ENCODE data around the gene HIGD1A.

HIGD1A gene

DNA sequence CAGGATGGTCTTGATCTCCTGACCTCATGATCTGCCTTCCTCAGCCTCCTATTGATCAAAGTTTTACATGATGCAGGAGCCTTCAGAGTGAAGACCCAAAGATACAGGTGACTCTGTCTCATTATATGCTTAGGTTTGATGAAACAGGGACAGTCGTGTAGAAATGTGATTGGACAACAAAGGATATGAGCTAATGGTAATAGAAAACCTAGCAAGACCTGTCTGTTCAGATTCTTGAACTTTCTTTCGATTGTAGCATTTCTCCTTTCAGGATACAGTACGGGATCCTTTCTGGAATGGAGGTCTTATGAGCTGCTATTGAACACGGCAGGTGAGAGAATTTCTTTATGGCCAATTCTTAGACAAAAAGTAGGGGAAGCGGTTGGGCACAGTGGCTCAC is 4.9 kb upstream of the HIGD1A start, which contains the start of gene ACKR2:
Gene ACKR2 (plus strand): TSS at position 244 of the 400 bp plus-strand sequence. CDS start 55,058 bp downstream, outside the sequence.
- ChIA-PET CTCF (interaction anchor here (1.2 to 1.6 kb wide), 5 partner anchors 10 to 72 kb away, joined by 3 to 4 read pairs (median 4); no protein-coding TSS in a partner anchor), POLR2A (no interaction called here)
- WGBS (ENCODE audit: insufficient coverage) = 100% methylated on average over 3 of the region's 5 CpGs
- H3K9me3 ChIP-seq (ENCODE audit: control extremely low read depth in 1 of 5, control insufficient read depth in 4 of 5, insufficient read depth in 2 of 5, low read depth in 1 of 5, low read length in 4 of 5) = no peaks in the 10 kb centered on the region
- peaks cover 5 to 26% (median 18%) of the 10 kb centered on the region in 4 experiments for H3K4me1 ChIP-seq (ENCODE audit: control extremely low read depth in 1 of 4, control insufficient read depth in 4 of 4, insufficient read depth in 4 of 4, low read length in 3 of 4)
- peaks cover 0 to 3% (median 0%) of the 10 kb centered on the region in 5 experiments for H3K27me3 ChIP-seq (replicated peaks in 2 of 5; ENCODE audit: control insufficient read depth in 4 of 5, insufficient read depth in 5 of 5, low read length in 4 of 5)
- DNase-seq = no peak
- H3K36me3 ChIP-seq (ENCODE audit: control insufficient read depth in 4 of 4, insufficient read depth in 4 of 4, low read length in 3 of 4) = no peaks in the 10 kb centered on the region
- no peak within 1 kb of the TSS for H3K4me3 ChIP-seq (ENCODE audit: control insufficient read depth in 1 of 7, extremely low read depth in 1 of 7, insufficient read depth in 4 of 7, low read depth in 2 of 7, low read length in 6 of 7)
- H3K27ac ChIP-seq (ENCODE audit: insufficient read depth in 1 of 2, low read depth in 1 of 2, low read length in 2 of 2, poor library complexity in 1 of 2, severe bottlenecking in 2 of 2) = no peak within 1 kb of the TSS

DNA sequence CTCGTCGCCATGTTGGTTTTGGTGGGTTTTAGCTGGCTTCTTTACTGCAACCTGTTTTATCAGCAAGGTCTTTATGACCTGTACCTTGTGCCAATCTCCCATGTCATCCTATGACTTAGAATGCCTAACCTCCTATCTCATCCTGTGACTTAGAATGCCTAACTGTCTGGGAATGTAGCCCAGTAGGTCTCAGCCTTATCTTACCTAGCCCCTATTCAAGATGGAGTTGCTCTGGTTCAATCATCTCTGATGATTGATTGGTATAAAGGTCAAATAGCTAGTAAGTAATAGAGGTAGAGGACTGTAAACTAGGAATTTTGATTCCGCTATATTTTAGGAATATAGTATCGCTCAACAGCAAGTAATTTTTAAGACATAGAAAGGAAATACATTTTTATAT is 3.6 kb upstream of the HIGD1A start:
- Histone ChIP-seq H3K27ac (ENCODE audit: insufficient read depth in 1 of 2, low read depth in 1 of 2, low read length in 2 of 2, poor library complexity in 1 of 2, severe bottlenecking in 2 of 2) (no peak overlapping the region), H3K27me3 (replicated peaks in 2 of 5; ENCODE audit: control insufficient read depth in 4 of 5, insufficient read depth in 5 of 5, low read length in 4 of 5) (peaks cover 0 to 3% (median 0%) of the 10 kb centered on the region in 5 experiments), H3K4me1 (ENCODE audit: control extremely low read depth in 1 of 4, control insufficient read depth in 4 of 4, insufficient read depth in 4 of 4, low read length in 3 of 4) (peaks cover 9 to 37% (median 30%) of the 10 kb centered on the region in 4 experiments), H3K9me3 (ENCODE audit: control extremely low read depth in 1 of 5, control insufficient read depth in 4 of 5, insufficient read depth in 2 of 5, low read depth in 1 of 5, low read length in 4 of 5) (no peaks in the 10 kb centered on the region), H3K36me3 (ENCODE audit: control insufficient read depth in 4 of 4, insufficient read depth in 4 of 4, low read length in 3 of 4) (no peaks in the 10 kb centered on the region), H3K4me3 (ENCODE audit: control insufficient read depth in 1 of 7, extremely low read depth in 1 of 7, insufficient read depth in 4 of 7, low read depth in 2 of 7, low read length in 6 of 7) (no peak overlapping the region)
- DNase-seq = no peak
- ChIA-PET CTCF (interaction anchor here (0.8 to 1.5 kb wide), 5 partner anchors 13 to 44 kb away, joined by 3 to 5 read pairs (median 4); no protein-coding TSS in a partner anchor), POLR2A (no interaction called here)
- 100% methylated on average over 2 of the region's 4 CpGs for WGBS (ENCODE audit: insufficient coverage)

DNA sequence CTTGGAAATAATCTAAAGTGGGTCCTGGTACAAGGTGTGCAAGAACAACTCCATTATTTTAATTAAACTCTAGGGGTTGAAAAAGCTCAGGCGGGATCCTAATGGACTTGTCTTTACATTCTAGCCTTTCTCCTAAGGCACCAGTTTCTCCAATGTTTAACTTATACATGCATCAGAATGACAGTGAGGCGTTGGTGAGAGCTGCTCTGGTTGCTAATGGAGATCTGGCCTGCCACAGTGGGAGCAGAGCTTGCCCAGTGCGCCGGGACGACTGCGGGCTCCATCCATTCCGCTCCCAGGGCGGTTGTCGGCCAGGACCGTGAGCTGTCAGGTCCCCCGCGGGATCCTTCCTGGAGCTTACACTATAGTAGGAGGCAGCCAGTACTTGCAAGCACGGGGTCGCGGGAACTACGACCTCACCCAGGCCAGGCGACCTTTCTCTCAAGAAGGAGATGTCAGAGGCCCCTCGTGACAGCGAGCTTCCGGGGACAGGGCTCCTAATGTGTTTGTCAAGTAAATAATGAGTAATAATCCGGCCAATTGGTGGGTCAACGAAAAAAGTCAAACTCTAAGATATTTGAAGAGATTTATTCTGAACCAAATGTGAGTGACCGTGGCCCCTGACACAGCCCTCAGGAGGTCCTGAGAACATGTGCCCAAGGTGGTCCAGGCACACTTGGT is 991 bp upstream of the HIGD1A start:
- POLR2A ChIA-PET = no interaction called here

DNA sequence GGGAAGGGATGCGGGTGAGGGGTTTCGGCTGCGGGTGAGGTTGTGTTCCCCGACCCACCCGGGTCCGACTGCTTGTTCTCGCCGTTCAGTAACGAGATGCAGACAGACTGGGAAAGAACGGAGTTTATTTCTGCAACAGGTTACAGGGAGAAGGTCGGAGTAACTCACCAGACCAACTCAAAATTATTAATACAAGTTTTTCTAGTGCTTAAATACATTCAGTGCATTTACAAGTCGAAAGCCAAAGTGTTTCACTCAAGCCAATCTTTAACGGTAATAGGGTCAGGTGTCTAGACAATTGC is 492 bp upstream of the HIGD1A start:
- ChIA-PET POLR2A (no interaction called here), CTCF (interaction anchor here (1.1 to 2.5 kb wide), 2 partner anchors 9 to 25 kb away, joined by 4 to 7 read pairs; no protein-coding TSS in a partner anchor)
- no peaks in the 10 kb centered on the region for H3K36me3 ChIP-seq (ENCODE audit: control insufficient read depth in 4 of 4, insufficient read depth in 4 of 4, low read length in 3 of 4)
- H3K9me3 ChIP-seq (ENCODE audit: control extremely low read depth in 1 of 5, control insufficient read depth in 4 of 5, insufficient read depth in 2 of 5, low read depth in 1 of 5, low read length in 4 of 5) = no peaks in the 10 kb centered on the region
- peak overlapping the region; percentile 79 to 95 (median 89) for H3K4me3 ChIP-seq (ENCODE audit: control insufficient read depth in 1 of 7, extremely low read depth in 1 of 7, insufficient read depth in 4 of 7, low read depth in 2 of 7, low read length in 6 of 7)
- H3K4me1 ChIP-seq (ENCODE audit: control extremely low read depth in 1 of 4, control insufficient read depth in 4 of 4, insufficient read depth in 4 of 4, low read length in 3 of 4) = peaks cover 6 to 32% (median 29%) of the 10 kb centered on the region in 4 experiments
- WGBS (ENCODE audit: insufficient coverage) = 0% methylated on average over 3 of the region's 13 CpGs
- H3K27ac ChIP-seq (ENCODE audit: insufficient read depth in 1 of 2, low read depth in 1 of 2, low read length in 2 of 2, poor library complexity in 1 of 2, severe bottlenecking in 2 of 2) = peak overlapping the region in 1 of 2 experiments; percentile 89
- H3K27me3 ChIP-seq (replicated peaks in 2 of 5; ENCODE audit: control insufficient read depth in 4 of 5, insufficient read depth in 5 of 5, low read length in 4 of 5) = peaks cover 0 to 3% (median 0%) of the 10 kb centered on the region in 5 experiments
- peak in 1 of 3 donors; percentile 21 for DNase-seq

More for the DNA sequence above, 991 bp upstream of the HIGD1A start:
- Histone ChIP-seq H3K36me3 (ENCODE audit: control insufficient read depth in 4 of 4, insufficient read depth in 4 of 4, low read length in 3 of 4) (no peaks in the 10 kb centered on the region), H3K27me3 (replicated peaks in 2 of 5; ENCODE audit: control insufficient read depth in 4 of 5, insufficient read depth in 5 of 5, low read length in 4 of 5) (peaks cover 0 to 3% (median 0%) of the 10 kb centered on the region in 5 experiments), H3K9me3 (ENCODE audit: control extremely low read depth in 1 of 5, control insufficient read depth in 4 of 5, insufficient read depth in 2 of 5, low read depth in 1 of 5, low read length in 4 of 5) (no peaks in the 10 kb centered on the region), H3K27ac (ENCODE audit: insufficient read depth in 1 of 2, low read depth in 1 of 2, low read length in 2 of 2, poor library complexity in 1 of 2, severe bottlenecking in 2 of 2) (no peak overlapping the region), H3K4me1 (ENCODE audit: control extremely low read depth in 1 of 4, control insufficient read depth in 4 of 4, insufficient read depth in 4 of 4, low read length in 3 of 4) (peaks cover 6 to 30% (median 26%) of the 10 kb centered on the region in 4 experiments), H3K4me3 (ENCODE audit: control insufficient read depth in 1 of 7, extremely low read depth in 1 of 7, insufficient read depth in 4 of 7, low read depth in 2 of 7, low read length in 6 of 7) (peak overlapping the region in 6 of 7 experiments; percentile 79 to 95 (median 90))
- 64% methylated on average over 18 of the region's 23 CpGs for WGBS (ENCODE audit: insufficient coverage)
- DNase-seq = no peak
- CTCF ChIA-PET = interaction anchor here (1.1 to 2.5 kb wide), 2 partner anchors 8 to 26 kb away, joined by 4 to 7 read pairs; no protein-coding TSS in a partner anchor

DNA sequence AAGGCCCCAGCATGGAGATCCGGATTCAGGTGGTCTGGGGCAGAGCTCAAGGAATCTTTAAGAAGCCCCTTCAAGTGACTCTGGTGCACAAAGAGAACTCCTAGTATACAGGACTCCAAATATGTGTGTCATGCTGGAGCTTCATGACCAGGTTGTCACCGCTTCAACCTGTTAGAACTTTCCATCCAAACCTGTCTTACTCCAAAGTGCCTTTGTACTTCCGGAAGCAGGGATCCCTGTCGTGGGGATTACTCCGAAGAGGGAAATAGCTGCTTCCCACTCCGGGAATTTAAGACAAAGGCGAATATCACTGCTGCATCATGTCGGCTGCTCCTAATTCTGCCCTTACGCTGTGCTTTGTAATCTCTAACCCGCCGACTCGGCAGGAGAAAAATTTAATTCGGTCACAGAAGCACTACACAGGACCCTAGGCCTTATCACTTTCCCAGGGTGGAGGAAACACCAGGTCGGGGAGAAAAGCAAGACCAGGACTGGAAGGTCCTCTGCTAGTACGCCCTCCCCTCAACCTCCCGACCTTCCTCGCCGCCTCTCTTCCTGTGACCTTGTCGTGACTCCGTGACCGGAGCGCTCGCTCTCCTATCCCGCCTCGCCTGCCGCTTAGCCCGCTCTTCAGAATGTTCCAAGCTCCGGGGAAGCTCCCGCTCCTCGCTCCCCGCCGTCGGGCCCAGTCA is 730 bp downstream of the HIGD1A start:
- Histone ChIP-seq H3K4me3 (ENCODE audit: control insufficient read depth in 1 of 7, extremely low read depth in 1 of 7, insufficient read depth in 4 of 7, low read depth in 2 of 7, low read length in 6 of 7) (peak overlapping the region; percentile 79 to 95 (median 89)), H3K4me1 (ENCODE audit: control extremely low read depth in 1 of 4, control insufficient read depth in 4 of 4, insufficient read depth in 4 of 4, low read length in 3 of 4) (peaks cover 6 to 32% (median 29%) of the 10 kb centered on the region in 4 experiments), H3K36me3 (ENCODE audit: control insufficient read depth in 4 of 4, insufficient read depth in 4 of 4, low read length in 3 of 4) (no peaks in the 10 kb centered on the region), H3K9me3 (ENCODE audit: control extremely low read depth in 1 of 5, control insufficient read depth in 4 of 5, insufficient read depth in 2 of 5, low read depth in 1 of 5, low read length in 4 of 5) (no peaks in the 10 kb centered on the region), H3K27me3 (replicated peaks in 2 of 5; ENCODE audit: control insufficient read depth in 4 of 5, insufficient read depth in 5 of 5, low read length in 4 of 5) (peaks cover 0 to 3% (median 0%) of the 10 kb centered on the region in 5 experiments), H3K27ac (ENCODE audit: insufficient read depth in 1 of 2, low read depth in 1 of 2, low read length in 2 of 2, poor library complexity in 1 of 2, severe bottlenecking in 2 of 2) (peak overlapping the region; percentile 66 to 89)
- ChIA-PET POLR2A (interaction anchor here (1.2 kb wide), 1 partner anchor 11 kb away, joined by 3 read pairs; no protein-coding TSS in a partner anchor), CTCF (interaction anchor here (0.7 to 1.2 kb wide), 4 partner anchors 13 to 24 kb away, joined by 3 to 5 read pairs (median 3); no protein-coding TSS in a partner anchor)
- 3% methylated on average over 33 of the region's 33 CpGs for WGBS (ENCODE audit: insufficient coverage)
- DNase-seq = peak; percentile 32 to 78 (median 68)

DNA sequence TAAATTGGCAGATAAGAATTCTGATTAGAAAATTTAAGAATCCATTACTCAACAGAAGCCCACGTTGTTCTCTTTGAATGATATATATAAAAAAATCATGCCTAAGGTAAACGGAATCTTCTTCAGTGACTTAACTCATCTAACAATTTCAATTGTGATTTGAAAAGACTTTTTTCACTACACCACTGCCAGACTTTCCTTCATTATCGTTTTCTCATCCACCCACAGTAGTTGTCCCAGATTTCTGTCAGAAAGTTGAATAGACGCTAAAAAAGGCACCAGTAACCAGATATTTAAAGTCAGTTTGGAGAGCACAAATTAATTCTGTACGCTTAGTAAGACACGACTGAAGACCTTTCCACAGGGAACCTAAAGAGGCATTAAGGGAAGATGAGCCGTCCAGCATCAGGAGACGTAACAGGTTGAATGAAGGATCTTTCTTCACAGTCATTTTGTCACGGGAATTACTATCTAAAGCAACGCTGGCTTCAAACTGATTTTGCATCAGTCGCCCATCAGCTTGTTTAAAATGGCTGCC is 1.3 kb downstream of the HIGD1A start:
- Histone ChIP-seq H3K36me3 (ENCODE audit: control insufficient read depth in 4 of 4, insufficient read depth in 4 of 4, low read length in 3 of 4) (no peaks in the 10 kb centered on the region), H3K27ac (ENCODE audit: insufficient read depth in 1 of 2, low read depth in 1 of 2, low read length in 2 of 2, poor library complexity in 1 of 2, severe bottlenecking in 2 of 2) (peak overlapping the region in 1 of 2 experiments; percentile 89), H3K4me3 (ENCODE audit: control insufficient read depth in 1 of 7, extremely low read depth in 1 of 7, insufficient read depth in 4 of 7, low read depth in 2 of 7, low read length in 6 of 7) (peak overlapping the region in 6 of 7 experiments; percentile 79 to 95 (median 90)), H3K27me3 (replicated peaks in 2 of 5; ENCODE audit: control insufficient read depth in 4 of 5, insufficient read depth in 5 of 5, low read length in 4 of 5) (peaks cover 0 to 3% (median 0%) of the 10 kb centered on the region in 5 experiments), H3K9me3 (ENCODE audit: control extremely low read depth in 1 of 5, control insufficient read depth in 4 of 5, insufficient read depth in 2 of 5, low read depth in 1 of 5, low read length in 4 of 5) (no peaks in the 10 kb centered on the region), H3K4me1 (ENCODE audit: control extremely low read depth in 1 of 4, control insufficient read depth in 4 of 4, insufficient read depth in 4 of 4, low read length in 3 of 4) (peaks cover 6 to 32% (median 29%) of the 10 kb centered on the region in 4 experiments)
- DNase-seq = no peak
- ChIA-PET CTCF (interaction anchor here (0.7 to 1.2 kb wide), 2 partner anchors 12 to 23 kb away, joined by 3 to 5 read pairs; no protein-coding TSS in a partner anchor), POLR2A (interaction anchor here (1.2 kb wide), 1 partner anchor 12 kb away, joined by 3 read pairs; no protein-coding TSS in a partner anchor)
- WGBS (ENCODE audit: insufficient coverage) = 89% methylated on average over 9 of the region's 11 CpGs

Data from common myeloid progenitor, CD34-positive (primary cell).